GM12878 (cell line): ENCODE results near the gene SPATS2L. TPM values are rescaled to one million over a fixed set of nuclear protein-coding genes. Genes with fewer than 3 reads are reported as not detected.

Experiments used
- ATAC-seq: fragments of 200-7000 bp; cut with Tn5 transposase; 3 replicates; pipeline ENCODE4 v1.9.1; 2020; ENCODE audit warnings: mild to moderate bottlenecking, moderate library complexity
- BruUV-seq: library from RNA; stranded (reverse); fragments of 400-500 nt; replicated peaks from 2 replicates; lab custom pipeline; 2021; lab: Mats Ljungman, UMichigan
- CTCF ChIA-PET: fragments of 300-600 bp; sonication (Branson Sonifier 250); formaldehyde crosslinking; extraction: SDS; loops from one replicate; lab custom pipeline; 2021; ENCODE audit warnings: inconsistent platforms; lab: Yijun Ruan, JAX
- POLR2A ChIA-PET: fragments of 350-600 bp; formaldehyde crosslinking; extraction: SDS; loops from one replicate; lab custom pipeline; 2021; ENCODE audit warnings: inconsistent platforms; lab: Charles Lee
- RAD21 ChIA-PET: fragments of 300-600 bp; sonication (Branson Sonifier 250); formaldehyde crosslinking; loops from one replicate; lab custom pipeline; 2023; ENCODE audit warnings: antibody characterized with exemption; ENCODE audit not compliant: unreplicated experiment; lab: Charles Lee
- SMC1A ChIA-PET: fragments of 300-600 bp; sonication (Branson Sonifier 250); formaldehyde crosslinking; loops from one replicate; lab custom pipeline; 2023; ENCODE audit not compliant: unreplicated experiment, uncharacterized antibody; lab: Charles Lee
- DNase-seq: peaks from one replicate; pipeline ENCODE4 v3.0.0-alpha.2; 2011; ENCODE audit warnings: low read depth, low spot score
- FAIRE-seq: peaks from 3 replicates; lab custom pipeline; 2011; peaks lifted over from hg19 to GRCh38; lab: Jason Lieb, UNC
- H2AFZ ChIP-seq: 2 replicates; pipeline ENCODE4 v1.6.0; 2011; ENCODE audit warnings: low read depth, low read length, control low read depth; ENCODE audit not compliant: control insufficient read depth
- H3K27ac ChIP-seq: 2 replicates; pipeline ENCODE4 v1.5.1; 2011; ENCODE audit warnings: control low read depth; ENCODE audit not compliant: control insufficient read depth, insufficient read depth
- H3K27me3 ChIP-seq, 2 experiments: replicated peaks in 1 of 2; 2 replicates each; pipeline versions ENCODE4 v1.6.0 to v1.6.1; 2011; ENCODE audit warnings: low read length in 1 of 2; ENCODE audit not compliant: control insufficient read depth in 2 of 2, insufficient read depth in 2 of 2
- H3K36me3 ChIP-seq, 2 experiments: 2 replicates each; pipeline ENCODE4 v1.5.1; 2011; ENCODE audit warnings: low read length in 1 of 2; ENCODE audit not compliant: control insufficient read depth in 2 of 2, insufficient read depth in 2 of 2
- H3K4me1 ChIP-seq: 2 replicates; pipeline ENCODE4 v1.6.1; 2011; ENCODE audit warnings: mild to moderate bottlenecking, low read length, moderate library complexity, mixed read lengths; ENCODE audit not compliant: control insufficient read depth, insufficient read depth
- H3K4me2 ChIP-seq: 2 replicates; pipeline ENCODE4 v1.6.0; 2011; ENCODE audit warnings: control low read depth; ENCODE audit not compliant: control insufficient read depth, insufficient read depth
- H3K4me3 ChIP-seq: fragments of 200-600 bp; sonication (generic); 2 replicates; pipeline ENCODE4 v1.5.1; 2016
- H3K79me2 ChIP-seq: 2 replicates; pipeline ENCODE4 v1.6.0; 2011; ENCODE audit warnings: low read length; ENCODE audit not compliant: control insufficient read depth, insufficient read depth
- H3K9ac ChIP-seq: 2 replicates; pipeline ENCODE4 v1.8.0; 2011; ENCODE audit warnings: low read length, control low read depth, mixed read lengths; ENCODE audit not compliant: control insufficient read depth, insufficient read depth
- H3K9me3 ChIP-seq: replicated peaks from 3 replicates; pipeline ENCODE4 v1.5.1; 2011; ENCODE audit warnings: mild to moderate bottlenecking, low read length; ENCODE audit not compliant: control insufficient read depth, insufficient read depth
- H4K20me1 ChIP-seq: 2 replicates; pipeline ENCODE4 v1.6.0; 2011; ENCODE audit not compliant: control insufficient read depth, insufficient read depth
- WGBS: methylation state at CpG from one replicate; pipeline ENCODE4 v1.1.6; 2016; ENCODE audit warnings: low lambda C conversion rate; ENCODE audit not compliant: insufficient replicate concordance, insufficient coverage; ENCODE audit errors: missing lambda C conversion rate; 5-methylcytosine and 5-hydroxymethylcytosine counted together
- in situ Hi-C: fragments of 300-500 bp; cut with MboI; formaldehyde crosslinking; loops from 9 replicates; pipeline ENCODE4 v1.14.3; 2018; ENCODE audit warnings: mixed read lengths
- intact Hi-C: fragments of 100-400 bp; cut with micrococcal nuclease; formaldehyde crosslinking; loops from one replicate; pipeline ENCODE4 v1.14.2; 2022; ENCODE audit not compliant: unreplicated experiment
- polyA plus RNA-seq, 11 experiments: library from polyadenylated mRNA; depleted of rRNA in 4 of 11; unstranded in 6 of 11; stranded (reverse) in 5 of 11; fragments of >200 nt; fragmentation: Nextera tagmentation in 4 of 11; fragmentation: Illumina TruSeq in 1 of 11; extraction: Ambion mirVana in 4 of 11; extraction: Trizol in 1 of 11; gene quantifications; 1 replicate in 1 of 11; 2 replicates in 10 of 11; pipeline versions ENCODE4 v1.2.1 to v1.2.3, GENCODE V29; 2011 to 2016; ENCODE audit warnings: inconsistent platforms in 2 of 11, missing spikeins in 2 of 11, low read depth in 1 of 11
- total RNA-seq, 4 experiments: library from RNA; depleted of rRNA in 3 of 4; stranded (reverse); fragments of >200 nt in 3 of 4; fragmentation: Illumina TruSeq in 1 of 4; extraction: Trizol in 1 of 4; gene quantifications; 2 replicates each; pipeline versions ENCODE4 v1.2.1 to v1.2.3, GENCODE V29; 2013 to 2021
- TF ChIP-seq, protein P1 (sequence below): fragments of 150-350 bp; IDR thresholded peaks from 2 replicates; pipeline ENCODE4 v1.6.1; 2014; ENCODE audit warnings: mild to moderate bottlenecking, low read depth, low read length
- TF ChIP-seq, protein P2 (sequence below): fragments of 450-650 bp; IDR thresholded peaks from 2 replicates; pipeline ENCODE4 v1.6.1; 2017; ENCODE audit warnings: antibody characterized with exemption, mild to moderate bottlenecking, moderate library complexity

SPATS2L gene
- total and polyA plus RNA-seq, 10 of the 15 experiments (the other 5 are each of a cell fraction or from before 2014, with no cell fraction given) = 5.2 to 30.0 (median 20.1) TPM

DNA sequence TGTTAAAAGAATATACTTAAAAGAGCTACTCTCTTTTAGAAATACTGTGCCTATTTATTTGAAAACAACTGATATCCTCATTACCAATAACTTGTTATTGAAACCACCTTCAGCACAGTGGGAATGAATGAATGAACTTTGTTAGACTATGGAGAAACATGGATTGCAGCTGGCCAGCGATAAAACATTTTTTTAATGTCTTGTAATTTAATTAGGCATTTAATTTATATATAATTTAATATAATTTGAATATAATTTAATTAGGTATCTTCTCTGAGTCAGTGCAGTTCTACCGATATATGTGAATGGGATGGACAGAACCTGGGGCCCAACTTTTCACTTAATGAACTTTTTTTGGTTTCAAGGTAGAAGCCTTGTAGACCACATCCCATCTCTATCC is 109.0 kb downstream of the SPATS2L start:
- Histone ChIP-seq H3K4me2 (no peak overlapping the region), H3K9ac (no peak overlapping the region), H3K27me3 (no peaks in the 10 kb centered on the region), H4K20me1 (no peaks in the 10 kb centered on the region), H2AFZ (no peak overlapping the region), H3K27ac (no peak overlapping the region), H3K4me1 (no peaks in the 10 kb centered on the region), H3K9me3 (no peaks in the 10 kb centered on the region), H3K79me2 (no peaks in the 10 kb centered on the region), H3K36me3 (no peaks in the 10 kb centered on the region; a peak in 1 of 4 replicates), H3K4me3 (no peak overlapping the region)
- WGBS = 82% methylated on average over 2 of the region's 2 CpGs
- ChIA-PET RAD21 (no interaction called here), POLR2A (no interaction called here), SMC1A (interaction anchor here (0.7 to 1.7 kb wide), 12 partner anchors 9 to 297 kb away, joined by 3 to 10 read pairs (median 4); no protein-coding TSS in a partner anchor), CTCF (interaction anchor here (1.1 to 1.6 kb wide), 4 partner anchors 9 to 71 kb away, joined by 3 to 6 read pairs (median 5); no protein-coding TSS in a partner anchor)
- FAIRE-seq (no peak), ATAC-seq (no peak), DNase-seq (no peak)
- TF ChIP-seq, protein P1, sequence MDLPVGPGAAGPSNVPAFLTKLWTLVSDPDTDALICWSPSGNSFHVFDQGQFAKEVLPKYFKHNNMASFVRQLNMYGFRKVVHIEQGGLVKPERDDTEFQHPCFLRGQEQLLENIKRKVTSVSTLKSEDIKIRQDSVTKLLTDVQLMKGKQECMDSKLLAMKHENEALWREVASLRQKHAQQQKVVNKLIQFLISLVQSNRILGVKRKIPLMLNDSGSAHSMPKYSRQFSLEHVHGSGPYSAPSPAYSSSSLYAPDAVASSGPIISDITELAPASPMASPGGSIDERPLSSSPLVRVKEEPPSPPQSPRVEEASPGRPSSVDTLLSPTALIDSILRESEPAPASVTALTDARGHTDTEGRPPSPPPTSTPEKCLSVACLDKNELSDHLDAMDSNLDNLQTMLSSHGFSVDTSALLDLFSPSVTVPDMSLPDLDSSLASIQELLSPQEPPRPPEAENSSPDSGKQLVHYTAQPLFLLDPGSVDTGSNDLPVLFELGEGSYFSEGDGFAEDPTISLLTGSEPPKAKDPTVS = no peak
- TF ChIP-seq, protein P2, sequence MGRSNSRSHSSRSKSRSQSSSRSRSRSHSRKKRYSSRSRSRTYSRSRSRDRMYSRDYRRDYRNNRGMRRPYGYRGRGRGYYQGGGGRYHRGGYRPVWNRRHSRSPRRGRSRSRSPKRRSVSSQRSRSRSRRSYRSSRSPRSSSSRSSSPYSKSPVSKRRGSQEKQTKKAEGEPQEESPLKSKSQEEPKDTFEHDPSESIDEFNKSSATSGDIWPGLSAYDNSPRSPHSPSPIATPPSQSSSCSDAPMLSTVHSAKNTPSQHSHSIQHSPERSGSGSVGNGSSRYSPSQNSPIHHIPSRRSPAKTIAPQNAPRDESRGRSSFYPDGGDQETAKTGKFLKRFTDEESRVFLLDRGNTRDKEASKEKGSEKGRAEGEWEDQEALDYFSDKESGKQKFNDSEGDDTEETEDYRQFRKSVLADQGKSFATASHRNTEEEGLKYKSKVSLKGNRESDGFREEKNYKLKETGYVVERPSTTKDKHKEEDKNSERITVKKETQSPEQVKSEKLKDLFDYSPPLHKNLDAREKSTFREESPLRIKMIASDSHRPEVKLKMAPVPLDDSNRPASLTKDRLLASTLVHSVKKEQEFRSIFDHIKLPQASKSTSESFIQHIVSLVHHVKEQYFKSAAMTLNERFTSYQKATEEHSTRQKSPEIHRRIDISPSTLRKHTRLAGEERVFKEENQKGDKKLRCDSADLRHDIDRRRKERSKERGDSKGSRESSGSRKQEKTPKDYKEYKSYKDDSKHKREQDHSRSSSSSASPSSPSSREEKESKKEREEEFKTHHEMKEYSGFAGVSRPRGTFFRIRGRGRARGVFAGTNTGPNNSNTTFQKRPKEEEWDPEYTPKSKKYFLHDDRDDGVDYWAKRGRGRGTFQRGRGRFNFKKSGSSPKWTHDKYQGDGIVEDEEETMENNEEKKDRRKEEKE = no peak
- in situ Hi-C loops = no loop called here
- no TSS peak for BruUV-seq
- intact Hi-C loops = no loop called here
